ENCODE results near the gene DHODH.

GRCh38 chr16:72044825-72045359 lies 36.3 kb downstream of the DHODH start:
- no peak for TF ChIP-seq CTCF (IDR thresholded peaks at IDR 0.05)
- no peak for TF ChIP-seq ZFX (IDR thresholded peaks at IDR 0.05; ENCODE audit: borderline replicate concordance)
